HG03432 (cell line): ENCODE results near the gene OAS3.
"Not testable (repeated sequence)": the region's sequence is repeated elsewhere in the genome, so short reads cannot be mapped to it uniquely, and the experiment has no call there.

Experiments
- ATAC-seq: cut with Tn5 transposase; IDR thresholded peaks from one replicate; pipeline ENCODE4 v1.9.1; 2021; ENCODE audit warnings: mild to moderate bottlenecking, moderate library complexity; ENCODE audit not compliant: unreplicated experiment

Gene OAS3, protein sequence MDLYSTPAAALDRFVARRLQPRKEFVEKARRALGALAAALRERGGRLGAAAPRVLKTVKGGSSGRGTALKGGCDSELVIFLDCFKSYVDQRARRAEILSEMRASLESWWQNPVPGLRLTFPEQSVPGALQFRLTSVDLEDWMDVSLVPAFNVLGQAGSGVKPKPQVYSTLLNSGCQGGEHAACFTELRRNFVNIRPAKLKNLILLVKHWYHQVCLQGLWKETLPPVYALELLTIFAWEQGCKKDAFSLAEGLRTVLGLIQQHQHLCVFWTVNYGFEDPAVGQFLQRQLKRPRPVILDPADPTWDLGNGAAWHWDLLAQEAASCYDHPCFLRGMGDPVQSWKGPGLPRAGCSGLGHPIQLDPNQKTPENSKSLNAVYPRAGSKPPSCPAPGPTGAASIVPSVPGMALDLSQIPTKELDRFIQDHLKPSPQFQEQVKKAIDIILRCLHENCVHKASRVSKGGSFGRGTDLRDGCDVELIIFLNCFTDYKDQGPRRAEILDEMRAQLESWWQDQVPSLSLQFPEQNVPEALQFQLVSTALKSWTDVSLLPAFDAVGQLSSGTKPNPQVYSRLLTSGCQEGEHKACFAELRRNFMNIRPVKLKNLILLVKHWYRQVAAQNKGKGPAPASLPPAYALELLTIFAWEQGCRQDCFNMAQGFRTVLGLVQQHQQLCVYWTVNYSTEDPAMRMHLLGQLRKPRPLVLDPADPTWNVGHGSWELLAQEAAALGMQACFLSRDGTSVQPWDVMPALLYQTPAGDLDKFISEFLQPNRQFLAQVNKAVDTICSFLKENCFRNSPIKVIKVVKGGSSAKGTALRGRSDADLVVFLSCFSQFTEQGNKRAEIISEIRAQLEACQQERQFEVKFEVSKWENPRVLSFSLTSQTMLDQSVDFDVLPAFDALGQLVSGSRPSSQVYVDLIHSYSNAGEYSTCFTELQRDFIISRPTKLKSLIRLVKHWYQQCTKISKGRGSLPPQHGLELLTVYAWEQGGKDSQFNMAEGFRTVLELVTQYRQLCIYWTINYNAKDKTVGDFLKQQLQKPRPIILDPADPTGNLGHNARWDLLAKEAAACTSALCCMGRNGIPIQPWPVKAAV

DNA sequence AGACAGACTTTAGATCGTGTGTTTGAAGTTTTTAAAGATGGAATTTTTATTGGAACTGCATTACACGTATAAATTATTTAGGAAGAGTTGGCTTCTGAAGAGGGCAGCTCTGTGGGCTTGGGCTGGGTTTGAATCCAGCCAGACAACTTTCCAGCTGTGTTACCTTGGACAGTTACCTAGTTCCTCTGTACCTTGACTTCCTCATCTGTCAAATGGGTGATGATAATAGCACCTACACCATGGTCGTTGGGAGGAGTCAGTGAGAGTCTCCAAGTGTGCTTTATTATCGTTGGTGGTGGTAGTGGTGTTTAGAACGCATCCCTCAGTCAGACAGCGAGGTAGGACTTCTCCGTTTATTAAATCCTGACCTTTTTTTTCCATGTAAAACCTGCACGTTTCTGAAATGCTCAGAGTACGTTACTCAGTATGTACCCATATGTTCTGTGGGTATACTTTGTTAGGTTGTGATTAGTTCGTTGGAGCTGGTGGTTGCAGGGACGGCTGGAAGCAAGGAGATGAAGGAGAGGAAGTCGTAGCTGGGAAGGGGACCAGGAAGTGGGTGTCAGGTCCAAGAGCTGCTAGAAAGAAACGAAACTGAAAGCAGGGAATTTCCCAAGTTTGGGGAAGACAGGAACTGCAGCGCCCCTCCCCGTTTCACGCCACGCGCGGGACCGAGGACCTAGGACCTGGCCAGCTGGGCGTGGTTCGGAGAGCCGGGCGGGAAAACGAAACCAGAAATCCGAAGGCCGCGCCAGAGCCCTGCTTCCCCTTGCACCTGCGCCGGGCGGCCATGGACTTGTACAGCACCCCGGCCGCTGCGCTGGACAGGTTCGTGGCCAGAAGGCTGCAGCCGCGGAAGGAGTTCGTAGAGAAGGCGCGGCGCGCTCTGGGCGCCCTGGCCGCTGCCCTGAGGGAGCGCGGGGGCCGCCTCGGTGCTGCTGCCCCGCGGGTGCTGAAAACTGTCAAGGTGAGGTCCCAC is at the start of gene OAS3:
Gene OAS3 (plus strand): TSS at position 734 of the 979 bp plus-strand sequence. CDS start 57 bp downstream, at position 791.
- ATAC-seq: peak; percentile 51

DNA sequence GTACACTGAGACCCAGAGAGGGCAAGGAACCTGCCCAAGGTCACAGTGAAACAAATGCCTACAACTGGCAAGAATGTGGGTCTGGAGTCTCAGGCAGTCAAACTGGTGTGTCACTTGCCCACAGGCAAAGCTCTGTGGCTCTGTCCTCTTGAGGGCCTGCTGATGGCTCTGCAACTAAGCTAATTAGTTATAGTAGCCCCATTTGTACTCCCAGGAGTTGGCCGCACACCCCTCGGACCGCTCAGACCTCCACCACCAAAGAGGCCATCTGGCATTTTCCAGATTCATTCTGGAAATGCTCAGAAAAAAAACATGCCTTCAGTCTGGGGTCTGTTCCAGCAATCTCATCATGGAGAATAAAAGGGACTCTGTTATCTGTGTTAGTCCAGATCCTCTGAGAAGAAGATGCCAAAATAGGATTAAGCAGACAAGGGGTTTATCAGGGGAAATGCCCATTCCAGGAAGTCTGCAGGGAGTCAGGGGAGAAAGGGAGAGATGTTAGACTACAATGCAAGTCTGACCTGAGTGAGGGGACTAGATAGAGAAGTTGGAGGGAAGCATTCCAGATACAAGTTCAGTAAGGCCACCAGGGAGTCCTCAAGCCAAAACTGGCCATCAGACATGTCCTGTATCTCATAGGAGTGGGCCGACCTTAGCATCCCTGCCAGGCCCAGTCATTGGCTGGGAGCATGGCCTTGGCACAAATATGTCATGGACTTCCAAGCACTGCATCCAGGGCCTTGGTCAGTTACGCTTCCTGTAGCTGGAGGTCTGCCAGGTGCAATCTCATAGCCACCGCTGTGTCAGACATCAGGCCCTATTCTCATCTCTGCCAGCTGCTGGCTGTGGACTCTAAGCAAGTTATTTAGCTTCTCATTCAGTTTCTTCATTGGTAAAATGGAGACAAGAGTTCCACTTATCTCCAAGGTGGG is 46.9 kb upstream of the OAS3 start:
- ATAC-seq: no peak

DNA sequence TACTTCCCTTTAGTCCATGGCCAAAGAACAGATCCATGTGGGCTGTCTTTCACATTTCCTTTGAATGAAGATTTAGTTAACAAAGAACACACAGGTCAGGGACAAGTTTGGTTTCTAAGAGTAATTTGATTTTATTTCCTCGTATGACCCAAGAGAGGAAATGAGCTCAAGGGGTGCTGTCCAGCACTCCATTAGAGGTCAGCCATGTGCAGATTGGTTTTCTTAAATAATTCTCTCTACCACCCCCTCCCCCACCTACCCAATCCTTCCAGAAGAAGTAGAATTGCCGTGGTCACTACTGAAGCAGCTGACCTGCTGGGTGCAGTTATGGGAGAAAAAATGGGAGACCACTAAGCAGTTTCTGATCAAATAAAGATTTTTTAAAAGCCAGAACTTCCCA is 45.4 kb upstream of the OAS3 start:
- no peak for ATAC-seq

GRCh38 chr12:112894128-112894527 is 44.1 kb upstream of the OAS3 start:
- no peak for ATAC-seq

DNA sequence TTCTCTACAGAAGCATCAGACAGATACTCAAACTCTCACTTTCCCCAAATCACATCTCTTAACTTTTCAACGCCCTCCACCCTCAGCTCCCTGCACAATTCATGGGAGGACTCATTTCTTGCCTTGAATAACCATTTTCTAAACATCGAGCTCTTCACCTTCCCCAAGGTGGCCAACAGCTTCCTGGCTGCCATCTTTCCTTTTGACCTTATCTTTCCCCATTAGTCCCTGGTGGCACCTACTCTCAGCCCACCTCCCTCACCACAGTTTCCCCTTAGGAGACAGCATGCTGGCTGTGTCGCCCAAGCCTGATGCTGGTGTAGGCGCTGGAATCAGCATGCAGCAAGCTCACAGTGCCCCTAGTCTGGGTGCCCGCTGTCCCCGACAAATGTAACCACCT is 39.9 kb upstream of the OAS3 start:
- no peak for ATAC-seq

DNA sequence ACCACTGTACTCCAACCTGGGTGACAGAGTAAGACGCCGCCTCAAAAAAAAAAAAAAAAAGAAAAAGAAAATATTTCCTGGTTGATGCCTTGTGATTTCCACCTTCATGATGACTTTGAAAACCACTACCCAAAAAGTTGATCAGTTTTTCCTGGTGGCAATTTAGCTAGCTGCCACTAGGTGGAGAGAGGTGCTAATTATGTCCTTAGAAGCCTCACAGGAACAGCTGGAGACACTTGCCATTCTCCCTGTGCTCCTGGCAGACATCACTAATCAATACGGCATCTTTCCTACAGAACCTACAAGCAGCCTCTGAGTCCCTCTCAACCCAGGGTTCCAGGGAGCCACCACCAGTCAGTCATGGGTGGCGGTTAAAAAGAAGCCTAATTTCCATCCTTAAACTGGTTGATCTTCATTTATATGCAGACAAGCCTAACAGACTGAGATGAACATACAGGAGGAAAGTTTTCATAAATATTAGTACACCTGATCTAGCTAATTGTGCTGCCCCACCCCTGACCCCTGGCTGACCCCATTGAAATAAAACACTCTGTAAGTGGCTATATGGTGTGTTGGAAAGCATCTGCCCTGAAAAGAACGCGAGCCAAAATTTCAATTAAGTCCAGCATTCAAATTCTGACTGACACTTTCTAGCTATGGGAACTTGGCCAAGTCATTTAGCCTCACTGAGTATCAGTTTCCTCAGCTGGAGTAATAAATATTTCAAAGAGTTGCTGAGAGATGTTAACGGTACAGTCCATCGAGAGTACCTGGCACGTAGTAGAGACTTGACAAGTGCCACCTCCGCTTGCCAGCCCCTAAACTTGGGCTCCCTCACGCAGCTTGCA is 37.8 kb upstream of the OAS3 start:
- ATAC-seq: no peak

DNA sequence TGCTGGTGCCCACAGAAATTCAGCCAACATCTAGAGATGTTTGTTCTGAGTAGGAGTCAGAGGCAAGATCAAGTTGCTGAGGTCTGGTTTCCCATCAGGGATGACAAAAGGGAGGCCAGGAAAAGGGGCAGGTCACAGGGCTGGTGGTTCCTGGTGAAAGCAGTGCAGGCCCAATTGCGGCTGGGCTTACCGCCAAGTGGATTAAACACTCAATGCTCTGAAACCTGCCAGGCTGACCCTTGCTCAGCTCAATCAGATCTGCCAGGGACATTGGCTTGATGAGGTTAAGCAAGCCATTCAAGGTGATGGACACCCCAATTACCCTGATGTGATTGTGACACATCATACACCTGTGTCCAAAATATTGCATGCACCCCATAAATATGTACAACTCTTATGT is 37.0 kb upstream of the OAS3 start:
- ATAC-seq: no peak

GRCh38 chr12:112904571-112904970 is 33.7 kb upstream of the OAS3 start:
- no peak for ATAC-seq

DNA sequence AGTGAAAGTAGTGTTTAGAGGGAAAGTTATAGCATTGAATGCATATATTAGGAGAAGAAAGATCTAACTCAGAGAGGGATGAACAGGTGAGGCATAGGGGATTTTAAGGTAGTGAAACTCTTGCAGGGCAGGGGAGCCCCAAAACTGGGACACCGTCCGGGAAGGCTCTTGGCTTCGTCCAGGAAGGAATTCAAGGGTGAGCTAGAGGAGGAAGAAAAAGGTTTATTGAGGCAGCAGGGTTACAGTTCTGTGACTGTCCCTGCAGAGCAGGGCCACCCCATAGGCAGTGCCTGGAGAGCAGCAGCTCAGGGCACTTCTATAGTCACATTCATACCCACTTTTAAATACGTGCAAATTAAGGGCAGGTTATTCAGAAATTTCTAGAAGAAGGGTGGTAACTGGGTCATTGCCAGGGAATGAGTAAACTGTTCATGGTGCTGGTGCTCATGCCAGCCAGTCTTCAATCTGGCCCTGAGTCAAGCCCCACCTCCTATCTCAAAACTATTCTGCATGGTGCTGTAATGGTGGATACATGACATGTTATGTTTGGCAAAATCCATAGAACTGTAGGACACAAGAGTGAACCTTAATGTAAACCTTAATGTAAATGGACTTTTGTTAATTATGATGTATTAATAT is 32.7 kb upstream of the OAS3 start:
- no peak for ATAC-seq

DNA sequence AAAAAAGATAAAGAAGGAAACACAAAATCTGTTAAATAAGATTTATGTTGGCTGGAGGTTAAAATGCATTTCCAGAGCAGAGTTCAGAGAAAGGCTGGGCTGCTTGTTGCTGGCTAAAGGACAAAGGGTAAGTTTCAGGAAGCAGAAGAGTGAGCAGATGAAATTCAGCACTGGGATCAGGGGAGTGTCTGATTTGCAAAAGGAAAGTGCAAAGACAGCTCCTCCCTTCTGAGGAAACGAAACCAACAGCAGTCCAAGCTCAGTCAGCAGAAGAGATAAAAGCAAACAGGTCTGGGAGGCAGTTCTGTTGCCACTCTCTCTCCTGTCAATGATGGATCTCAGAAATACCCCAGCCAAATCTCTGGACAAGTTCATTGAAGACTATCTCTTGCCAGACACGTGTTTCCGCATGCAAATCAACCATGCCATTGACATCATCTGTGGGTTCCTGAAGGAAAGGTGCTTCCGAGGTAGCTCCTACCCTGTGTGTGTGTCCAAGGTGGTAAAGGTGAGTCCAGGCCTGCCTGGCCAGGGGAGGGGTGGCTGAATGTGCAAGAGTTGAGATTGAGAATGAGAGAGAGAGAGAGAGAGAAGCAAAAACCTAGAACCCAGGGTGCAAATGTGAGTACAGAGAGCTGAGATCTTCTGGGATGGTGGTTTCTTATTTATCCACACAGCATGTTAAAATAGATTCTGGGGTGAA is 31.4 kb upstream of the OAS3 start, which contains the start of gene OAS1:
Gene OAS1 (plus strand): TSS at position 251 of the 703 bp plus-strand sequence. CDS start 78 bp downstream, at position 329.
- ATAC-seq: peak; percentile 80

GRCh38 chr12:112907415-112908157 is 30.7 kb upstream of the OAS3 start:
- peak; percentile 47 for ATAC-seq

- no peak for ATAC-seq
Measured at GRCh38 chr12:112908548-112908947, 29.7 kb upstream of the OAS3 start.

- no peak for ATAC-seq
Measured at GRCh38 chr12:112909693-112910092, 28.6 kb upstream of the OAS3 start.

DNA sequence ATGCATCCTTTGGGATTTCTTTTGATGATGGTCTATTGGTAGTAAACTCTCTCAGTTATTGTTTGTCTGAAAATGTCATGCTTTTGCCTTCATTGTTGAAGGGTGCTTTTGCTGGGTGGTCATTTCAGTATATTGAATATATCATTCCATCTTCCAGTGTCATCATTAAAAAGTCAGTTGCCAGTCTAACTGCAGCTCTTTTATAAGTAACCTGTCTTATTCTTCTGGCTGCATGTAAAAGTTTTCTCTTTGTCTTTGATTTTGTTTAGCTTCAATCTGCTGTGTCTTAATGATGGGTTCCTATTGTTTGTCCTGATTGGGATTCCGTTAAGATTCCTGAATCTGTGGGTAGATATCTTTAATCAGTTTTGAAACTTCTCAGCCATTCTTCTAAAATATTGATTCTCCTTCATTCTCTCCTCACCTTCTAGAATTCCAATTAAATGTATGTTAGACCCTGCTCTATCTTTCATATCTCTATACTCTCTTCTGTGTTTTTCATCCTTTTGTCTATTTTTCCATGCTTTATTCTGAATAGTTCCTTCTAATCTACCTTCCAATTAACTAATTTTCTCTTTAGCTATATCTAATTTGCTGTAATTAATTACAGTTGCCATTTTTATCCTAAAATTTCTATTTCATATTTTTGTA is 25.1 kb upstream of the OAS3 start:
- ATAC-seq: no peak

- ATAC-seq: not testable (repeated sequence)
Measured at GRCh38 chr12:112913888-112914287, 24.4 kb upstream of the OAS3 start.

DNA sequence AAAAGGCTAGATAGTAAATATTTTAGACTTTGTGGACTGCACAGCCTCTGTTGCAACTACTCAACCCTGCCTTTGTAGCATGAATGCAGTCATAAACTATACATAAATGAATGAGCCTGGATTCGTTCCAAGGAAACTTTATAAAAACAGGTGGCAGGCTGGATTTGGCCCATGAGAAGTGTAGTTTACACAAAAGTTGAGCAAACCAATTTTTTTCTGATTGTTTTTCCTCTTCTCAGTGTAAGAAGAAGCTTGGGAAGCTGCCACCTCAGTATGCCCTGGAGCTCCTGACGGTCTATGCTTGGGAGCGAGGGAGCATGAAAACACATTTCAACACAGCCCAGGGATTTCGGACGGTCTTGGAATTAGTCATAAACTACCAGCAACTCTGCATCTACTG is 22.0 kb upstream of the OAS3 start:
- ATAC-seq: no peak
